Sigmoid colon (tissue), 7 donors: Measurements from ENCODE around the gene OXA1L. TPM values are rescaled to one million over a fixed set of nuclear protein-coding genes. Genes with fewer than 3 reads are reported as not detected.

Experiments used
- DNase-seq: peaks from one replicate; pipeline ENCODE4 v3.0.0-alpha.2; 2019
- H3K27ac ChIP-seq, 4 donors: fragments of 200-600 bp; sonication (generic); one replicate each; pipeline ENCODE4 v1.5.1; 2016 to 2019; ENCODE audit warnings: mild to moderate bottlenecking in 1 of 4
- H3K27me3 ChIP-seq, 3 donors: fragments of 200-600 bp; sonication (generic); one replicate each; pipeline ENCODE4 v1.5.1; 2019; ENCODE audit warnings: mild to moderate bottlenecking in 1 of 3
- H3K36me3 ChIP-seq, 4 donors: fragments of 200-600 bp; sonication (generic); one replicate each; pipeline ENCODE4 v1.5.1; 2016 to 2019
- H3K4me1 ChIP-seq, 4 donors: fragments of 200-600 bp; sonication (generic); one replicate each; pipeline ENCODE4 v1.5.1; 2017 to 2019
- H3K4me3 ChIP-seq, 4 donors: fragments of 200-600 bp; sonication (generic); one replicate each; pipeline ENCODE4 v1.5.1; 2017 to 2019; ENCODE audit warnings: mild to moderate bottlenecking in 2 of 4, moderate library complexity in 1 of 4
- H3K9me3 ChIP-seq, 4 donors: fragments of 200-600 bp in 3 of 4; sonication (generic) in 3 of 4; one replicate each; pipeline versions ENCODE4 v1.5.1 to v1.6.1; 2013 to 2019
- EP300 ChIP-seq, 4 donors: sonication (generic); formaldehyde crosslinking; IDR thresholded peaks; one replicate each; pipeline ENCODE4 v1.6.1; 2017; ENCODE audit warnings: antibody characterized with exemption in 4 of 4
- POLR2A ChIP-seq, 2 donors: fragments of 450-650 bp; IDR thresholded peaks; one replicate each; pipeline ENCODE4 v1.6.1; 2016; ENCODE audit warnings: antibody characterized with exemption in 2 of 2, mild to moderate bottlenecking in 2 of 2, moderate library complexity in 2 of 2
- POLR2AphosphoS5 ChIP-seq, 4 donors: sonication (generic); formaldehyde crosslinking; IDR thresholded peaks; one replicate each; pipeline ENCODE4 v1.6.1; 2017; ENCODE audit warnings: antibody characterized with exemption in 4 of 4
- WGBS, 2 donors: extraction: QIAGEN DNeasy Blood & Tissue Kit; methylation state at CpG; one replicate each; pipeline ENCODE4 v1.1.7; 2013; 5-methylcytosine and 5-hydroxymethylcytosine counted together
- intact Hi-C: fragments of 100-400 bp; cut with DNase I; formaldehyde crosslinking; loops from one replicate; pipeline ENCODE4 v1.15.1; 2023
- polyA plus RNA-seq, 3 donors: library from polyadenylated mRNA; stranded (reverse); fragments of 200-250 nt; gene quantifications; one replicate each; pipeline ENCODE4 v1.2.3, GENCODE V29; 2013
- total RNA-seq, 4 donors: library from RNA; depleted of rRNA; stranded (reverse); fragments of >200 nt; gene quantifications; one replicate each; pipeline ENCODE4 v1.1.0, GENCODE V29; 2016
- TF ChIP-seq, protein P1 (sequence below), 4 experiments: fragments of 450-650 bp in 3 of 4; fragments of 200-600 bp in 1 of 4; IDR thresholded peaks; one replicate each; pipeline ENCODE4 v1.5.1; 2016 to 2019; ENCODE audit warnings: antibody characterized with exemption in 4 of 4, mild to moderate bottlenecking in 3 of 4, moderate library complexity in 2 of 4
- donor health status: healthy with polysubstance abuse.
- donor health status: Bipolar disorder and iron deficiency.
- donor health status: healthy.

Gene OXA1L
- total and polyA plus RNA-seq, 7 donors: 85.1 to 113 (median 97.8) TPM

DNA sequence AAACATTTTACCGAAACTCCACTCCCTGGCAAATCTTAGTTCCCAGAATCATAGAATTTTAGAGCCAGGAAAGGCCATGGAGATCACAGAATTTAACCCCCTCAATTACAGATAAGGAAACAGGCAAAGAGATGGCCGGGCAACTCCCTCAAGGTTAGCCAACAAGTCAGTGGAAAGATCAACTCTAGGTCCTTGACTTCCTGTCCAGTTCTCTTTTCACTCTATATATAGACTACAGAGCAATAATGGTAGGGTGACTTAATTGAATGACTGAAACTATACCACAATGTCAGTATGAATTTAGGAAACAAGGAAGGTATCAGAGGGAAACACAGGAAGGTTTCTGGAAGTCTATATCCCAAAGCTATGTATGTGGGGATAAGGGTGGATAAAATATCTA lies 11.6 kb downstream of the OXA1L start:
- Histone ChIP-seq H3K4me1 (no peaks in the 10 kb centered on the region), H3K36me3 (peaks cover 0 to 11% (median 5%) of the 10 kb centered on the region in 4 donors), H3K9me3 (no peaks in the 10 kb centered on the region), H3K27ac (no peak overlapping the region), H3K4me3 (no peak overlapping the region), H3K27me3 (no peaks in the 10 kb centered on the region)
- no peak for DNase-seq
- intact Hi-C loops: no loop called here
- 86 to 88% methylated on average over 2 of the region's 2 CpGs for WGBS, 2 donors
- no peak for TF ChIP-seq EP300 (IDR thresholded peaks at IDR 0.05)
- TF ChIP-seq POLR2A (IDR thresholded peaks at IDR 0.05): no peak
- TF ChIP-seq, protein P1, sequence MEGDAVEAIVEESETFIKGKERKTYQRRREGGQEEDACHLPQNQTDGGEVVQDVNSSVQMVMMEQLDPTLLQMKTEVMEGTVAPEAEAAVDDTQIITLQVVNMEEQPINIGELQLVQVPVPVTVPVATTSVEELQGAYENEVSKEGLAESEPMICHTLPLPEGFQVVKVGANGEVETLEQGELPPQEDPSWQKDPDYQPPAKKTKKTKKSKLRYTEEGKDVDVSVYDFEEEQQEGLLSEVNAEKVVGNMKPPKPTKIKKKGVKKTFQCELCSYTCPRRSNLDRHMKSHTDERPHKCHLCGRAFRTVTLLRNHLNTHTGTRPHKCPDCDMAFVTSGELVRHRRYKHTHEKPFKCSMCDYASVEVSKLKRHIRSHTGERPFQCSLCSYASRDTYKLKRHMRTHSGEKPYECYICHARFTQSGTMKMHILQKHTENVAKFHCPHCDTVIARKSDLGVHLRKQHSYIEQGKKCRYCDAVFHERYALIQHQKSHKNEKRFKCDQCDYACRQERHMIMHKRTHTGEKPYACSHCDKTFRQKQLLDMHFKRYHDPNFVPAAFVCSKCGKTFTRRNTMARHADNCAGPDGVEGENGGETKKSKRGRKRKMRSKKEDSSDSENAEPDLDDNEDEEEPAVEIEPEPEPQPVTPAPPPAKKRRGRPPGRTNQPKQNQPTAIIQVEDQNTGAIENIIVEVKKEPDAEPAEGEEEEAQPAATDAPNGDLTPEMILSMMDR (IDR thresholded peaks at IDR 0.05): no peak
- TF ChIP-seq POLR2AphosphoS5 (IDR thresholded peaks at IDR 0.05): no peak

DNA sequence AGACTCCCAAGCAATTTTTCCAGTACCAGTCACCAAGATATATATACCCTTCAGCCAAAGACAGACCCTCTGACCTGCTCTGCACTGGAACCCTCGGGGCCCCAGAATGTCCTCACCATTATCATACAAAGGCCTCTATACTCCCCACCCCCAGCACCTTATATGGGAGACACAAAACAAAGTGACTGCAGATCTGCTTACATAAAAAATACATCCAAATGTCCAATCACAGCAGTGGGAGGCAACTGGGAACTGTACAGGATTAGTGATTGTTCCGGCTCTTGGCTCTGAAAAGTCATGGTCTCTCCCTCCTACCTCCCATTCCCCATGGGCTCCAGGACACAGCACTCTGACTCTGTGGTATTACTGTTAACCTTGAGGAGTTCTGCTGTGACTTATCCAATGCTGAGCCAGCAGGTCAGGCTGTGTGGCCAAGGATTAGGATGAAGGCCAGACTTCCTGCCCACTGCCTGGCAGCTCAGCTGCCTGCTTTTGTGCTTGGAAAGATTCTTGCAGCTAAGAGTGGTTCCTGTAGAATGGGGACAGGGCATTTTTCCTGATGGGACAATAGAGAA lies 13.7 kb downstream of the OXA1L start:
- WGBS, 2 donors: 73 to 82% methylated on average over 2 of the region's 2 CpGs
- Histone ChIP-seq H3K4me3 (no peak overlapping the region), H3K27me3 (no peaks in the 10 kb centered on the region), H3K27ac (no peak overlapping the region), H3K4me1 (no peaks in the 10 kb centered on the region), H3K9me3 (no peaks in the 10 kb centered on the region), H3K36me3 (no peaks in the 10 kb centered on the region)
- DNase-seq: no peak
- TF ChIP-seq EP300 (IDR thresholded peaks at IDR 0.05) (no peak), POLR2A (IDR thresholded peaks at IDR 0.05) (no peak), POLR2AphosphoS5 (IDR thresholded peaks at IDR 0.05) (no peak)
- TF ChIP-seq, protein P1 (IDR thresholded peaks at IDR 0.05): no peak
- intact Hi-C loops: no loop called here

DNA sequence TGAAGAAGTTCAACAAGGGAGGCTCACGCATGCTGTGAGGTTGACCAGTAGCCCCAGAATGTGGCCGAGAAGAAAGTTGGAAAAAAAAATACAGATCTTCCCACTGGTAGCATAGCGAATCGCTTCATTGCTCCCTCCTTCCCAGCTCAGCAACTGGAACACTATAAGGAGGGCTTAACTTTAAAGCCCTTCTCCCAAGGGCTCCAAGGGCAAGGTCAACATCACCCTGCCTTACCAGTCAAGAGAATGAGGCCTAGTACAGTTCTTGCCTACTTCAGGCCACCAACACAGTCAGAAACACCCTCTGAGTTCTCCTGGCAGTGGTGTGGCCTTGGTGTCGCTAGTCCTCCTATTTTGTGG lies 14.4 kb downstream of the OXA1L start:
- intact Hi-C loops: no loop called here
- Histone ChIP-seq H3K36me3 (no peaks in the 10 kb centered on the region), H3K27me3 (no peaks in the 10 kb centered on the region), H3K9me3 (no peaks in the 10 kb centered on the region), H3K4me1 (no peaks in the 10 kb centered on the region), H3K4me3 (no peak overlapping the region), H3K27ac (no peak overlapping the region)
- WGBS, 2 donors: 92 to 93% methylated on average over 5 of the region's 5 CpGs
- no peak for TF ChIP-seq EP300 (IDR thresholded peaks at IDR 0.05)
- no peak for TF ChIP-seq POLR2A (IDR thresholded peaks at IDR 0.05)
- TF ChIP-seq, protein P1 (IDR thresholded peaks at IDR 0.05): no peak
- no peak for TF ChIP-seq POLR2AphosphoS5 (IDR thresholded peaks at IDR 0.05)
- DNase-seq: no peak

DNA sequence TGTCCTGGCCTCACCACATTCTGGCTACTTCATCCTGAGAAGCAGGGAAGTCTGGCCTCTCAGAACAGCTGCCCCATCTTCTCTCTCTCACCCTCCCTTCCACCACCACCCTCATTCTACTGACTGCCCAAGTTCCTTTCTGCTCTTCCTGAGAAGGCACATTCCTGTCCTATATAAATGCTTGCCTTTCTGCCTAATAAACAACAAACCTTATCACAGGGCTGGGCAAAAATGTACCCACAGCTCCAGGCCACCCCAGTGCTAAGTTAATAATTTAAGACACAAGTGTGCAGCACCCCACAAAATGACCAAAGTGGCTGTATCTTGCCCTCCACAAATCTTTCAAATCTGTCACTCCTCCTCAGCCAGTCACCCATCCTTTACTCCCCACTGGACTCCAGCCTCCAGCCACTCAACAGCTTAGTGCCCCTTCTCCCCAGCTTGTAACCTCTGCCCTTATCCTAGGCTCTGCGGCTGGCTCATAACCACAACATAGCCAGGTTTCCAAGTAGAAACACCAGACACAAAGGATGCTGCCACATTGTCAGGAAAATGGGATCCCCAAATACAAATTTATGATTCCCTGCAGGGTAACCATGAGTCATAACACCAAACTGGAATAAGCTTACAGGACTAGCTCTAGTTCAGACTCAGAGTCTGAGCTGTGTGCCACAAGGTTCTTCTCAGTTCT lies 15.0 kb downstream of the OXA1L start:
- WGBS, 2 donors: 1 to 2% methylated on average over 1 of the region's 1 CpG
- no peak overlapping the region for H3K27ac ChIP-seq

More for the DNA sequence above, 15.0 kb downstream of the OXA1L start:
- no peaks in the 10 kb centered on the region for H3K36me3 ChIP-seq
- H3K4me1 ChIP-seq: no peaks in the 10 kb centered on the region
- TF ChIP-seq POLR2A (IDR thresholded peaks at IDR 0.05) (no peak), POLR2AphosphoS5 (IDR thresholded peaks at IDR 0.05) (no peak), EP300 (IDR thresholded peaks at IDR 0.05) (no peak)
- TF ChIP-seq, protein P1 (IDR thresholded peaks at IDR 0.05): no peak
- no peak for DNase-seq
- H3K9me3 ChIP-seq: no peaks in the 10 kb centered on the region
- H3K27me3 ChIP-seq: no peaks in the 10 kb centered on the region
- intact Hi-C loops: no loop called here
- H3K4me3 ChIP-seq: no peak overlapping the region
